ENCODE results near the gene CDT1.

GRCh38 chr16:88857728-88858339 is 54.2 kb downstream of the CDT1 start:
- TF ChIP-seq CTCF (IDR thresholded peaks at IDR 0.05) (no peak), POLR2A (IDR thresholded peaks at IDR 0.05) (no peak)
